Activated CD4-positive, alpha-beta memory T cell treated with anti-CD3 and anti-CD28 coated beads for 36 hours (primary cell): Measurements from ENCODE around the gene FOXL3. TPM values are rescaled to one million over a fixed set of nuclear protein-coding genes. Genes with fewer than 3 reads are reported as not detected.

Experiments used
- CTCF ChIA-PET: fragments of 350-600 bp; sonication (Branson Sonifier 250); formaldehyde crosslinking; loops from one replicate; lab custom pipeline; 2021; ENCODE audit warnings: antibody characterized with exemption, inconsistent platforms; lab: Charles Lee
- POLR2A ChIA-PET: fragments of 350-600 bp; sonication (Branson Sonifier 250); formaldehyde crosslinking; loops from one replicate; lab custom pipeline; 2021; ENCODE audit warnings: antibody characterized with exemption; lab: Charles Lee
- DNase-seq: peaks from one replicate; pipeline ENCODE4 v3.0.0-alpha.2; 2020
- H3K27ac Mint-ChIP-seq: one replicate; pipeline ENCODE4 v1.8.0; 2021; ENCODE audit warnings: mixed read lengths
- H3K27me3 Mint-ChIP-seq: one replicate; pipeline ENCODE4 v1.8.0; 2021; ENCODE audit warnings: mixed read lengths
- H3K36me3 Mint-ChIP-seq: one replicate; pipeline ENCODE4 v1.8.0; 2021; ENCODE audit warnings: mixed read lengths
- H3K4me1 Mint-ChIP-seq: one replicate; pipeline ENCODE4 v1.8.0; 2021; ENCODE audit warnings: low read depth, mixed read lengths
- H3K4me3 Mint-ChIP-seq: one replicate; pipeline ENCODE4 v1.8.0; 2021; ENCODE audit warnings: mild to moderate bottlenecking, mixed read lengths
- H3K9me3 Mint-ChIP-seq: one replicate; pipeline ENCODE4 v1.8.0; 2021; ENCODE audit warnings: mixed read lengths
- intact Hi-C: fragments of 100-400 bp; cut with micrococcal nuclease; formaldehyde crosslinking; loops from one replicate; pipeline ENCODE4 v1.15.1; 2023
- total RNA-seq, 2 experiments: library from RNA; stranded (reverse); gene quantifications; one replicate each; pipeline ENCODE4 v1.2.3, GENCODE V29; 2021

The FOXL3 gene
- total RNA-seq, 2 experiments from 2014 or later, result not detected

GRCh38 chr7:265192-265997 lies 24.6 kb upstream of the FOXL3 start:
- ChIA-PET POLR2A (no interaction called here), CTCF (interaction anchor here (1.0 kb wide), 1 partner anchor 56 kb away, joined by 3 read pairs; no protein-coding TSS in a partner anchor)
- Mint-ChIP-seq H3K4me1 (no peaks in the 10 kb centered on the region), H3K27ac (no peak overlapping the region), H3K9me3 (peaks cover 13% of the 10 kb centered on the region), H3K4me3 (no peak overlapping the region), H3K27me3 (no peaks in the 10 kb centered on the region), H3K36me3 (no peaks in the 10 kb centered on the region)
- intact Hi-C loops, result no loop called here
- DNase-seq, result no peak

DNA sequence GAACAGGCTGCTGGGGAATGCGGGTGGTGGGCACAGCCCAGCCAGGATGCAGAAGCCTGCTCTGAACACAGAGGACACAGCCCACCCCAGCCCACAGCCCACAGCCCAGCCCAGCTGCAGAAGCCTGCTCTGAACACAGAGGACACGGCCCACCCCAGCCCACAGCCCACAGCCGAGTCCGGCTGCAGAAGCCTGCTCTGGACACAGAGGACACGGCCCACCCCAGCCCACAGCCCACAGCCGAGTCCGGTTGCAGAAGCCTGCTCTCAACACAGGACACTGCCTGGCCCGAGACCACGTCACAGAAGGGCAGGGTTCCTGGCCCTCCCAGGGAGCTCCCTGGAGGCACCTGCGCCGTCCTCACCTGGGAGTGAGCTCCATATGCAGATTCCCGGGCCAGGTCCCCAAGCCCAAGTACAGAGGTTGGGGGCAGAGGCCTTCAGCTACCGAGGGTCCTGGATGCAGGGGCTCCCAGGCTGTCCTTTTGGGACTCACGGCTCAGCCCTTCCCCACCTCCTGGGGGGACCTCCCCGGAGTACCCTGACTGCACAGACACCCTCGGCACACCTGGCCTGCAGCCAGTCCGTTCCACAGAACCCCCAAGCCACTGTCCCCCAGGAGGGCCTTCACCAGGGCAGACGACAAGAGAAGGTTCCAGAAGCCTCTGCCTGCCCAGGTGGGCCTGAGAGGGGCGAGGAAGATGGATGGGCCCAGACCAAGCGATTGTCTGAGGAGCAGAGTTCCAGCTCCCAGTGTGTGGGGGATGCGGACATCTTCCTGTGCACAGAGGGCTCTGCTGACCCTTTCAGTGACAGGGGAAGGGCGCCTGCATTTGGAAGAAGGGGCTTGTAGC lies 23.7 kb upstream of the FOXL3 start:
- H3K4me1 Mint-ChIP-seq, result no peaks in the 10 kb centered on the region
- intact Hi-C loops, result no loop called here
- H3K27me3 Mint-ChIP-seq, result no peaks in the 10 kb centered on the region
- H3K36me3 Mint-ChIP-seq, result no peaks in the 10 kb centered on the region
- H3K9me3 Mint-ChIP-seq, result peaks cover 13% of the 10 kb centered on the region
- no peak overlapping the region for H3K27ac Mint-ChIP-seq
- POLR2A ChIA-PET, result no interaction called here
- CTCF ChIA-PET, result no interaction called here
- no peak for DNase-seq
- H3K4me3 Mint-ChIP-seq, result no peak overlapping the region

DNA sequence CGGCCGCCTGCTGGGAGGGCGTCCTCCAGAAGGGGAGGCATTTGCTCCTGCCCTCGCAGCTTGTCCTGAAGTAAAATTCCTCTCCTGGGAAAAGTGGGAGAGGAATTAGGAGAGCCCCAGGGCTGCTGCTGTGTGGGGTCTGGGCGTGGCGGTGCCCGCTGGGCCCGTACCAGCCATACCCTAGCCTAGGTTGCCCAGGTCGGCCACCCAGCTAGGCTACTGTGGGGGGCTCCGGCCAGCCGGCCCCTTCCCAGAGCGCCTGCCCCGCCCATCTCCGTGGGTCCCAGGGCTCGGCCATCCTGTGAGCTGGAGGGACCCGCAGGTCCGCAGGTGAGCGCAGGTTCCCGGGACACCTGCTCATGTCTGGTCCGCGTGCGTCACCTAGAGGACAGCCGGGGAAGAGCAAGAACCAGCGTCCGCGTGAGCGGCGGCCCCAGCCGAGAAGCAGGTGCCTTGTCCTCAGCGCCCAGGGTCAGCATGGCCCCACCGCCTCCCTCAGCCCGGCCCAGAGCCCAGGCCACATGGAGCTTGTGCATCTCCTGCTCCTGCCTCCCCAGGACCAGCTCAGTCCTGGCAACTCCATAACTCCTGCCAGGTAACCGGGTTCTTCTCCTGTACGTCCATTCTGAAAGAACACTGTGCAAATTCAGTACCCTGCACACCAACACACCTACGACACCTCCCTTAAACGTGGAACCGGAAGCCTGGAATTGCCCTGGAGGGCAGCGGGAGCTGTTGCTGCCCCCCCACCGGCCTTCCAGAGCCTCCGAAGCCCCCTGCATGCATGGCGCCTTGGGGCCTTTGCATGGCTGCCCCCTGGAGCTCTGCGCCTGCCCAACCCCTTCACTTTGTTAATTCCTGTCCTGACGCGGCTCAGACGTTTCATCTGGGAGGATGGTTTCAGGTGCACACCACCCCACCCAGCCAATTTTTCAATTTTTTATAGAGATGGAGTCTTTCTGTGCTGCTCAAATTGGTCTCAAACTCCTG lies 22.8 kb upstream of the FOXL3 start:
- ChIA-PET CTCF (no interaction called here), POLR2A (no interaction called here)
- no peak overlapping the region for H3K27ac Mint-ChIP-seq
- no peak overlapping the region for H3K4me3 Mint-ChIP-seq
- H3K36me3 Mint-ChIP-seq, result no peaks in the 10 kb centered on the region
- peaks cover 6% of the 10 kb centered on the region for H3K9me3 Mint-ChIP-seq
- H3K4me1 Mint-ChIP-seq, result no peaks in the 10 kb centered on the region
- no peaks in the 10 kb centered on the region for H3K27me3 Mint-ChIP-seq
- intact Hi-C loops, result no loop called here
- no peak for DNase-seq

- Mint-ChIP-seq H3K27me3 (no peaks in the 10 kb centered on the region), H3K4me1 (no peaks in the 10 kb centered on the region), H3K9me3 (peaks cover 12% of the 10 kb centered on the region), H3K36me3 (peaks cover 3% of the 10 kb centered on the region), H3K27ac (no peak overlapping the region), H3K4me3 (no peak overlapping the region)
- intact Hi-C loops, result no loop called here
- DNase-seq, result no peak
- CTCF ChIA-PET, result no interaction called here
- POLR2A ChIA-PET, result no interaction called here
Observed at GRCh38 chr7:268991-269390, 21.0 kb upstream of the FOXL3 start.

GRCh38 chr7:269721-270120 lies 20.2 kb upstream of the FOXL3 start:
- Mint-ChIP-seq H3K27me3 (no peaks in the 10 kb centered on the region), H3K4me1 (no peaks in the 10 kb centered on the region), H3K27ac (no peak overlapping the region), H3K4me3 (no peak overlapping the region), H3K36me3 (peaks cover 3% of the 10 kb centered on the region), H3K9me3 (peaks cover 19% of the 10 kb centered on the region)
- POLR2A ChIA-PET, result no interaction called here
- intact Hi-C loops, result no loop called here
- DNase-seq, result no peak
- CTCF ChIA-PET, result no interaction called here

DNA sequence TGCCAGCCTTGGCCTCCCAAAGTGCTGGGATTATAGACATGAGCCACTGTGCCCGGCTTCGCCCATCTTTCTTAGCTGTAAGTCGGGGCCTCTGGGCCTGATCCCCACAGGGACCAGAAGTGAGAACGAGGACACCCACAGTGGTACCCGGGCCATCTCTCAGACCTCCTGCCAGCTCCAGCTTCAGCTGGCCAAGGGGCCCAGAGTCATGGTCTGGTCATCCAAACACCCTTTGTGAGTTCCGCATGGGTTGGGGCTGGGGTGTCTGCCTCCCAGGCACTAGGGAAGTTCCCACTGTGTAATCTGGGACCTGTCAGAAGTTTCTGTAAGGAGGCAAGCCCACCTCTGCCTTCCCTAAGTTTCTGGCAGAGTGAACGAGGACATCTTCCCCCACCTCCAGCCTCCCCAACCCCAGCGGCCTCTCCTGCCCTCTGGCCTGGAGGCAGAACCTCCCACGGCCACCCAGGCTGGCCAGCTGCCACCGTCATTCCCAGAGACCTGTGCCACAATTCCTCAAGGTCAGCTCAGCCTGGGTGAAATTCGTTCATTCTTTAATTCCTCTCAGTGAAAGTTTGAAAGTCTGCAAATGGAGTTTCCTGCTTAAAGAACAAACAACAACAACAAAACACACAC lies 19.5 kb upstream of the FOXL3 start:
- DNase-seq, result no peak
- CTCF ChIA-PET, result no interaction called here
- H3K4me3 Mint-ChIP-seq, result no peak overlapping the region
- peaks cover 19% of the 10 kb centered on the region for H3K9me3 Mint-ChIP-seq
- no peaks in the 10 kb centered on the region for H3K27me3 Mint-ChIP-seq
- no peak overlapping the region for H3K27ac Mint-ChIP-seq
- H3K36me3 Mint-ChIP-seq, result peaks cover 3% of the 10 kb centered on the region
- intact Hi-C loops, result no loop called here
- POLR2A ChIA-PET, result no interaction called here
- H3K4me1 Mint-ChIP-seq, result no peaks in the 10 kb centered on the region

DNA sequence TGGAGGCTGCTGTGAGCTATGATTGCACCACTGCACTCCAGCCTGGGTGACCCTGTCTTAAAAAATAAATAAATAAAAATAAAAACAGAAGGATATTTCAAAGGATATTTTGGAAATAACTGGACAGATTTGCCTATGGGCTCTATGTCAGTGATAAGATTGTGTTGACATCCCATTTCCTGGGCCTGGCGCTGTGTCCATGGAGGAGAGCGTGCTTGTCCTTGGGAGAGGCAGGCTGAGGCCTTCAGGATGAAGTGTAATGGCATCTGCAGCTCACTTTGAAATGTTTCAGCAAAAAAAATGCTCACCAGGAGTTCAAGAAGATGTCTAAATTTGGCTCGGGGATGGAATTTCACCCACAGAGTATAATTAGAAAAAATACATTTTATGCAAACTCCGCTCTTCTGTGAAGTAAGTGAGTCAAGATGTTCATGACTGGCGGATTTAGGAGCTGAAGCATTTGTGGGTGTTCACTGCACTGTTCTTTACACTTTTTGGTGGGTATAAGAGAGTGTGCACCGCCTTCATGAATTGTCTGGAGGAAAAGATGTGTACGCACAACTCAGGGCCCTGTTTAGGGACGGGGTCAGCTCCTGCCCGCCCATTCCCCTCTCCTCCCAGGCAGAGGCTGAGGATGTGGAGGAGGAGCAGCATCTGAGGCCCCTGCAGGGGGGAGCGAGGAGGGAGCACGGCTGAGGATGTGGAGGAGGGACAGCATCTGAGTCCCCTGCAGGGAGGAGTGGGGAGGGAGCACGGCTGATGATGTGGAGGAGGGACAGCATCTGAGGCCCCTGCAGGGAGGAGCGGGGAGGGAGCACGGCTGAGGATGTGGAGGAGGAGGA lies 18.5 kb upstream of the FOXL3 start:
- intact Hi-C loops, result no loop called here

GRCh38 chr7:272108-272615 lies 17.8 kb upstream of the FOXL3 start:
- Mint-ChIP-seq H3K36me3 (peaks cover 3% of the 10 kb centered on the region), H3K27ac (no peak overlapping the region), H3K9me3 (peaks cover 19% of the 10 kb centered on the region), H3K4me1 (no peaks in the 10 kb centered on the region), H3K27me3 (peaks cover 1% of the 10 kb centered on the region), H3K4me3 (no peak overlapping the region)
- CTCF ChIA-PET, result interaction anchor here (1.9 kb wide), 1 partner anchor 8 kb away, joined by 5 read pairs; no protein-coding TSS in a partner anchor
- no peak for DNase-seq
- POLR2A ChIA-PET, result no interaction called here
- intact Hi-C loops, result no loop called here

More for the DNA sequence above, 18.5 kb upstream of the FOXL3 start:
- ChIA-PET CTCF (interaction anchor here (1.9 kb wide), 1 partner anchor 7 kb away, joined by 5 read pairs; no protein-coding TSS in a partner anchor), POLR2A (no interaction called here)
- no peak for DNase-seq
- no peak overlapping the region for H3K4me3 Mint-ChIP-seq
- no peaks in the 10 kb centered on the region for H3K4me1 Mint-ChIP-seq
- no peaks in the 10 kb centered on the region for H3K27me3 Mint-ChIP-seq
- peaks cover 19% of the 10 kb centered on the region for H3K9me3 Mint-ChIP-seq
- peaks cover 3% of the 10 kb centered on the region for H3K36me3 Mint-ChIP-seq
- H3K27ac Mint-ChIP-seq, result no peak overlapping the region

GRCh38 chr7:272631-273030 lies 17.3 kb upstream of the FOXL3 start:
- Mint-ChIP-seq H3K4me3 (no peak overlapping the region), H3K36me3 (peaks cover 3% of the 10 kb centered on the region), H3K27ac (no peak overlapping the region), H3K4me1 (no peaks in the 10 kb centered on the region), H3K9me3 (peaks cover 19% of the 10 kb centered on the region), H3K27me3 (peaks cover 4% of the 10 kb centered on the region)
- no peak for DNase-seq
- ChIA-PET CTCF (interaction anchor here (1.9 kb wide), 1 partner anchor 8 kb away, joined by 5 read pairs; no protein-coding TSS in a partner anchor), POLR2A (no interaction called here)
- intact Hi-C loops, result no loop called here

GRCh38 chr7:273327-273726 lies 16.6 kb upstream of the FOXL3 start:
- intact Hi-C loops, result no loop called here
- ChIA-PET POLR2A (no interaction called here), CTCF (interaction anchor here (1.9 kb wide), 1 partner anchor 9 kb away, joined by 5 read pairs; no protein-coding TSS in a partner anchor)

More at GRCh38 chr7:273327-273726, 16.6 kb upstream of the FOXL3 start:
- no peak for DNase-seq
- no peak overlapping the region for H3K27ac Mint-ChIP-seq
- H3K36me3 Mint-ChIP-seq, result peaks cover 3% of the 10 kb centered on the region
- H3K9me3 Mint-ChIP-seq, result peaks cover 19% of the 10 kb centered on the region
- H3K4me3 Mint-ChIP-seq, result no peak overlapping the region
- H3K4me1 Mint-ChIP-seq, result no peaks in the 10 kb centered on the region
- H3K27me3 Mint-ChIP-seq, result peaks cover 4% of the 10 kb centered on the region
